Measurements from ENCODE around the gene DDX27.

DNA sequence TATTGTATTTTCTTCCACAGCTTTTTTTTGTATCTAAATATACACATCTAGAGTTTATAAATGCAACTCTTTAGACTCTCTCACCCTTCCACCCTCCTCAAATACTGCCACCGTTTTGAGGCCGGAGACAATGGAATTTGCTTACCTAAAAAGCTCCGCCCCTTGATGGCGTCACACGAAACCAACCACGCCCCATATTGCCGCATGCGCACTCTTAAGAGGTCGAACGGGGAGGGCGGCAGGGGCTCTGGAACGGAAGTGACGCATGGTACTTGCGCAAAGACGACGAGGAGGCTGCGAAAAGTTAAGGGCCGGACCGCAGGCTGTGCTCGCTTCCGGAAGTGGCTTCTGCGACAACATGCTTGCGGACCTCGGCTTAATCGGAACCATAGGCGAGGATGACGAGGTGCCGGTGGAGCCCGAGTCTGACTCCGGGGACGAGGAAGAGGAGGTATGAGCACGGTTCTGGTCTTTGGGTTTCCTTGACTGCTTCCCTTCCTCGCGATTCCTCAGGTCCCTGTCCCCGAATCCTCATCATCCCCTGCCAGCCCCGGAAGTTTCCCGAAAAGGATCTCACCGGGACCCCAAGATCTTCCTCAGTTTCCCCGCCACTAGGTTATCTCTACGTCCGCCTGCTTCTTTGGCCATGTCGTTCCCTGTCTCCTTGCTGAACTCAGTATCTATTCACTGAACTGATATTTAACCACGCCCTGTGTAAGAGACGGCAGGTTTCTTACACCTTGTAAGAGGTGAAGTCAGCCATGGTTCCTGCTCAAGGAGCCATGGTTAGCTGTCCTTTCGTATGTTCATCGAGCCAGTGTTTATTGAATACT lies at the start of gene DDX27:
- TF ChIP-seq, protein P1, sequence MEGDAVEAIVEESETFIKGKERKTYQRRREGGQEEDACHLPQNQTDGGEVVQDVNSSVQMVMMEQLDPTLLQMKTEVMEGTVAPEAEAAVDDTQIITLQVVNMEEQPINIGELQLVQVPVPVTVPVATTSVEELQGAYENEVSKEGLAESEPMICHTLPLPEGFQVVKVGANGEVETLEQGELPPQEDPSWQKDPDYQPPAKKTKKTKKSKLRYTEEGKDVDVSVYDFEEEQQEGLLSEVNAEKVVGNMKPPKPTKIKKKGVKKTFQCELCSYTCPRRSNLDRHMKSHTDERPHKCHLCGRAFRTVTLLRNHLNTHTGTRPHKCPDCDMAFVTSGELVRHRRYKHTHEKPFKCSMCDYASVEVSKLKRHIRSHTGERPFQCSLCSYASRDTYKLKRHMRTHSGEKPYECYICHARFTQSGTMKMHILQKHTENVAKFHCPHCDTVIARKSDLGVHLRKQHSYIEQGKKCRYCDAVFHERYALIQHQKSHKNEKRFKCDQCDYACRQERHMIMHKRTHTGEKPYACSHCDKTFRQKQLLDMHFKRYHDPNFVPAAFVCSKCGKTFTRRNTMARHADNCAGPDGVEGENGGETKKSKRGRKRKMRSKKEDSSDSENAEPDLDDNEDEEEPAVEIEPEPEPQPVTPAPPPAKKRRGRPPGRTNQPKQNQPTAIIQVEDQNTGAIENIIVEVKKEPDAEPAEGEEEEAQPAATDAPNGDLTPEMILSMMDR (IDR thresholded peaks at IDR 0.05; ENCODE audit: low read depth, low read length, poor library complexity, severe bottlenecking): no peak
- TF ChIP-seq EZH2phosphoT487 (IDR thresholded peaks at IDR 0.05; ENCODE audit: borderline replicate concordance, low read length): no peak

Measured in DOHH2 (cell line).